Upper lobe of left lung (tissue), 6 donors: ENCODE measurements around the gene SPATA21. TPM values are rescaled to one million over a fixed set of nuclear protein-coding genes. Genes with fewer than 3 reads are reported as not detected.

Source experiments
- ATAC-seq, 2 donors: fragments of 200-7000 bp; cut with Tn5 transposase; one replicate each; pipeline ENCODE4 v1.9.1; 2022; ENCODE audit warnings: mild to moderate bottlenecking in 2 of 2, moderate library complexity in 2 of 2; ENCODE audit not compliant: low FRiP score in 2 of 2
- DNase-seq, 2 donors: peaks; one replicate each; pipeline ENCODE4 v3.0.0-alpha.2; 2019 to 2020
- H3K27ac ChIP-seq, 4 donors: fragments of 200-600 bp; sonication (generic); one replicate each; pipeline ENCODE4 v1.5.1; 2016 to 2019
- H3K27me3 ChIP-seq, 4 donors: fragments of 200-600 bp; sonication (generic); one replicate each; pipeline ENCODE4 v1.5.1; 2017 to 2019
- H3K36me3 ChIP-seq, 4 donors: fragments of 200-600 bp; sonication (generic); one replicate each; pipeline ENCODE4 v1.5.1; 2016 to 2019
- H3K4me1 ChIP-seq, 4 donors: fragments of 200-600 bp; sonication (generic); one replicate each; pipeline ENCODE4 v1.5.1; 2018 to 2019
- H3K4me3 ChIP-seq, 4 donors: fragments of 200-600 bp; sonication (generic); one replicate each; pipeline ENCODE4 v1.5.1; 2017 to 2019; ENCODE audit warnings: mild to moderate bottlenecking in 2 of 4, moderate library complexity in 1 of 4
- H3K9me3 ChIP-seq, 4 donors: fragments of 200-600 bp; sonication (generic); one replicate each; pipeline ENCODE4 v1.5.1; 2018 to 2019
- CTCF ChIP-seq, 6 experiments: fragments of 450-650 bp in 4 of 6; fragments of 200-600 bp in 2 of 6; sonication (generic) in 2 of 6; IDR thresholded peaks; one replicate each; pipeline ENCODE4 v1.5.1; 2016 to 2019; ENCODE audit warnings: antibody characterized with exemption in 6 of 6
- EP300 ChIP-seq, 4 donors: sonication (generic); formaldehyde crosslinking; IDR thresholded peaks; one replicate each; pipeline ENCODE4 v1.5.1; 2017; ENCODE audit warnings: antibody characterized with exemption in 4 of 4, control low read depth in 2 of 4
- POLR2A ChIP-seq, 4 donors: fragments of 450-650 bp; IDR thresholded peaks; one replicate each; pipeline ENCODE4 v1.5.1; 2016 to 2017; ENCODE audit warnings: antibody characterized with exemption in 4 of 4, mild to moderate bottlenecking in 2 of 4
- POLR2AphosphoS5 ChIP-seq, 2 donors: sonication (generic); formaldehyde crosslinking; IDR thresholded peaks; one replicate each; pipeline ENCODE4 v1.5.1; 2017; ENCODE audit warnings: antibody characterized with exemption in 2 of 2
- WGBS, 2 donors: methylation state at CpG; one replicate each; pipeline ENCODE4 v1.1.5; 2017 to 2018; 5-methylcytosine and 5-hydroxymethylcytosine counted together
- total RNA-seq, 6 donors: library from RNA; depleted of rRNA in 4 of 6; stranded (reverse); fragments of >200 nt in 4 of 6; gene quantifications; one replicate each; pipeline versions ENCODE4 v1.1.0 to v1.2.1, GENCODE V29; 2016 to 2021
- donor health status: DM: no; HTN: no; CAD: no; lungs with moderate emphysema.
- donor health status: DM: no; HTN: yes; CAD: no; lungs with severe emphysema.

The SPATA21 gene
- total RNA-seq, 6 donors from 2014 or later: not detected

- Histone ChIP-seq H3K27me3 (no peaks in the 10 kb centered on the region), H3K36me3 (peaks cover 39 to 100% (median 79%) of the 10 kb centered on the region in 4 donors), H3K9me3 (no peaks in the 10 kb centered on the region), H3K4me3 (no peak overlapping the region), H3K27ac (no peak overlapping the region), H3K4me1 (peaks cover 1 to 5% (median 3%) of the 10 kb centered on the region in 4 donors)
- 92 to 98% methylated on average over 4 of the region's 4 CpGs for WGBS, 2 donors
- DNase-seq (no peak), ATAC-seq (no peak)
- no peak for TF ChIP-seq CTCF (IDR thresholded peaks at IDR 0.05)
- no peak for TF ChIP-seq POLR2AphosphoS5 (IDR thresholded peaks at IDR 0.05)
- no peak for TF ChIP-seq POLR2A (IDR thresholded peaks at IDR 0.05)
- no peak for TF ChIP-seq EP300 (IDR thresholded peaks at IDR 0.05)
Measured at GRCh38 chr1:16449065-16449464, 11.8 kb upstream of the SPATA21 start.

- no peak for TF ChIP-seq POLR2AphosphoS5 (IDR thresholded peaks at IDR 0.05)
- no peak for TF ChIP-seq POLR2A (IDR thresholded peaks at IDR 0.05)
- no peak for TF ChIP-seq CTCF (IDR thresholded peaks at IDR 0.05)
- TF ChIP-seq EP300 (IDR thresholded peaks at IDR 0.05): no peak
- WGBS, 2 donors: 96 to 99% methylated on average over 8 to 9 of the region's 9 CpGs
- no peak overlapping the region for H3K27ac ChIP-seq
- peaks cover 39 to 94% (median 67%) of the 10 kb centered on the region in 4 donors for H3K36me3 ChIP-seq
- DNase-seq (no peak), ATAC-seq (no peak)
- H3K4me1 ChIP-seq: peaks cover 14 to 18% (median 16%) of the 10 kb centered on the region in 4 donors
- no peaks in the 10 kb centered on the region for H3K9me3 ChIP-seq
- no peaks in the 10 kb centered on the region for H3K27me3 ChIP-seq
- no peak overlapping the region for H3K4me3 ChIP-seq
Measured at GRCh38 chr1:16447641-16448040, 10.4 kb upstream of the SPATA21 start.

GRCh38 chr1:16446116-16446515 is 8.9 kb upstream of the SPATA21 start:
- Histone ChIP-seq H3K27me3 (no peaks in the 10 kb centered on the region), H3K4me1 (peaks cover 26 to 32% (median 31%) of the 10 kb centered on the region in 4 donors), H3K9me3 (no peaks in the 10 kb centered on the region), H3K27ac (no peak overlapping the region), H3K4me3 (no peak overlapping the region), H3K36me3 (peaks cover 33 to 81% (median 53%) of the 10 kb centered on the region in 4 donors)
- WGBS, 2 donors: 90 to 92% methylated on average over 10 of the region's 10 CpGs
- DNase-seq: no peak
- TF ChIP-seq EP300 (IDR thresholded peaks at IDR 0.05) (no peak), POLR2AphosphoS5 (IDR thresholded peaks at IDR 0.05) (no peak), CTCF (IDR thresholded peaks at IDR 0.05) (no peak), POLR2A (IDR thresholded peaks at IDR 0.05) (no peak)
- no peak for ATAC-seq

- Histone ChIP-seq H3K27me3 (no peaks in the 10 kb centered on the region), H3K27ac (peak overlapping the region in 3 of 4 donors; percentile 3 to 46 (median 28)), H3K4me1 (peaks cover 29 to 38% (median 34%) of the 10 kb centered on the region in 4 donors), H3K36me3 (peaks cover 33 to 70% (median 46%) of the 10 kb centered on the region in 4 donors), H3K4me3 (no peak overlapping the region), H3K9me3 (no peaks in the 10 kb centered on the region)
- ATAC-seq (no peak), DNase-seq (no peak)
- TF ChIP-seq CTCF (IDR thresholded peaks at IDR 0.05) (no peak), POLR2A (IDR thresholded peaks at IDR 0.05) (no peak), POLR2AphosphoS5 (IDR thresholded peaks at IDR 0.05) (no peak), EP300 (IDR thresholded peaks at IDR 0.05) (no peak)
- WGBS, 2 donors: 96 to 98% methylated on average over 4 of the region's 4 CpGs
Measured at GRCh38 chr1:16445052-16445451, 7.8 kb upstream of the SPATA21 start.
